Measurements from ENCODE around the gene BICC1.

BICC1 gene

GRCh38 chr10:58573144-58573543 is 60.5 kb downstream of the BICC1 start:
- Histone ChIP-seq H3K4me3 (ENCODE audit: low read length) (no peak overlapping the region), H3K4me1 (ENCODE audit: control insufficient read depth, insufficient read depth, low read length) (peaks cover 69% of the 10 kb centered on the region), H3K36me3 (ENCODE audit: control insufficient read depth, insufficient read depth, low read length, severe bottlenecking) (no peaks in the 10 kb centered on the region), H3K9ac (ENCODE audit: low read length) (peak overlapping the region; percentile 71), H3K9me3 (ENCODE audit: control insufficient read depth, low read length) (no peaks in the 10 kb centered on the region), H3K27me3 (replicated peaks; ENCODE audit: control insufficient read depth, insufficient read depth, low read length) (no peaks in the 10 kb centered on the region)
- peak; percentile 72 for DNase-seq (ENCODE audit: low read depth)

- peak overlapping the region; percentile 71 for H3K9ac ChIP-seq (ENCODE audit: low read length)
- peaks cover 78% of the 10 kb centered on the region for H3K4me1 ChIP-seq (ENCODE audit: control insufficient read depth, insufficient read depth, low read length)
- H3K27me3 ChIP-seq (replicated peaks; ENCODE audit: control insufficient read depth, insufficient read depth, low read length): no peaks in the 10 kb centered on the region
- no peaks in the 10 kb centered on the region for H3K36me3 ChIP-seq (ENCODE audit: control insufficient read depth, insufficient read depth, low read length, severe bottlenecking)
- no peaks in the 10 kb centered on the region for H3K9me3 ChIP-seq (ENCODE audit: control insufficient read depth, low read length)
- H3K4me3 ChIP-seq (ENCODE audit: low read length): peak overlapping the region; percentile 30
- peak; percentile 82 for DNase-seq (ENCODE audit: low read depth)
Measured at GRCh38 chr10:58574058-58574457, 61.4 kb downstream of the BICC1 start.

GRCh38 chr10:58575491-58575890 is 62.8 kb downstream of the BICC1 start:
- Histone ChIP-seq H3K9ac (ENCODE audit: low read length) (peak overlapping the region; percentile 60), H3K9me3 (ENCODE audit: control insufficient read depth, low read length) (no peaks in the 10 kb centered on the region), H3K36me3 (ENCODE audit: control insufficient read depth, insufficient read depth, low read length, severe bottlenecking) (no peaks in the 10 kb centered on the region), H3K27me3 (replicated peaks; ENCODE audit: control insufficient read depth, insufficient read depth, low read length) (no peaks in the 10 kb centered on the region), H3K4me3 (ENCODE audit: low read length) (peak overlapping the region; percentile 12), H3K4me1 (ENCODE audit: control insufficient read depth, insufficient read depth, low read length) (peaks cover 83% of the 10 kb centered on the region)
- DNase-seq (ENCODE audit: low read depth): no peak

- Histone ChIP-seq H3K36me3 (ENCODE audit: control insufficient read depth, insufficient read depth, low read length, severe bottlenecking) (no peaks in the 10 kb centered on the region), H3K4me1 (ENCODE audit: control insufficient read depth, insufficient read depth, low read length) (peaks cover 78% of the 10 kb centered on the region), H3K4me3 (ENCODE audit: low read length) (peak overlapping the region; percentile 14), H3K9me3 (ENCODE audit: control insufficient read depth, low read length) (no peaks in the 10 kb centered on the region), H3K9ac (ENCODE audit: low read length) (peak overlapping the region; percentile 60), H3K27me3 (replicated peaks; ENCODE audit: control insufficient read depth, insufficient read depth, low read length) (no peaks in the 10 kb centered on the region)
- DNase-seq (ENCODE audit: low read depth): peak; percentile 24
Measured at GRCh38 chr10:58576751-58577436, 64.2 kb downstream of the BICC1 start.

- peak; percentile 92 for DNase-seq (ENCODE audit: low read depth)
- H3K27me3 ChIP-seq (replicated peaks; ENCODE audit: control insufficient read depth, insufficient read depth, low read length): no peaks in the 10 kb centered on the region
- H3K4me1 ChIP-seq (ENCODE audit: control insufficient read depth, insufficient read depth, low read length): peaks cover 83% of the 10 kb centered on the region
- H3K9ac ChIP-seq (ENCODE audit: low read length): peak overlapping the region; percentile 70
- no peaks in the 10 kb centered on the region for H3K9me3 ChIP-seq (ENCODE audit: control insufficient read depth, low read length)
- H3K36me3 ChIP-seq (ENCODE audit: control insufficient read depth, insufficient read depth, low read length, severe bottlenecking): no peaks in the 10 kb centered on the region
- H3K4me3 ChIP-seq (ENCODE audit: low read length): peak overlapping the region; percentile 38
Measured at GRCh38 chr10:58577437-58577777, 64.7 kb downstream of the BICC1 start.

- Histone ChIP-seq H3K9me3 (ENCODE audit: control insufficient read depth, low read length) (no peaks in the 10 kb centered on the region), H3K4me1 (ENCODE audit: control insufficient read depth, insufficient read depth, low read length) (peaks cover 81% of the 10 kb centered on the region), H3K9ac (ENCODE audit: low read length) (peak overlapping the region; percentile 70), H3K36me3 (ENCODE audit: control insufficient read depth, insufficient read depth, low read length, severe bottlenecking) (no peaks in the 10 kb centered on the region), H3K4me3 (ENCODE audit: low read length) (peak overlapping the region; percentile 38), H3K27me3 (replicated peaks; ENCODE audit: control insufficient read depth, insufficient read depth, low read length) (no peaks in the 10 kb centered on the region)
- peak; percentile 54 for DNase-seq (ENCODE audit: low read depth)
Measured at GRCh38 chr10:58578366-58578765, 65.7 kb downstream of the BICC1 start.

GRCh38 chr10:58579011-58579655 is 66.5 kb downstream of the BICC1 start:
- no peaks in the 10 kb centered on the region for H3K36me3 ChIP-seq (ENCODE audit: control insufficient read depth, insufficient read depth, low read length, severe bottlenecking)
- H3K4me3 ChIP-seq (ENCODE audit: low read length): peak overlapping the region; percentile 8
- no peaks in the 10 kb centered on the region for H3K9me3 ChIP-seq (ENCODE audit: control insufficient read depth, low read length)
- peaks cover 73% of the 10 kb centered on the region for H3K4me1 ChIP-seq (ENCODE audit: control insufficient read depth, insufficient read depth, low read length)
- H3K27me3 ChIP-seq (replicated peaks; ENCODE audit: control insufficient read depth, insufficient read depth, low read length): no peaks in the 10 kb centered on the region
- H3K9ac ChIP-seq (ENCODE audit: low read length): peak overlapping the region; percentile 52
- DNase-seq (ENCODE audit: low read depth): no peak

GRCh38 chr10:58582045-58582444 is 69.4 kb downstream of the BICC1 start:
- no peak overlapping the region for H3K9ac ChIP-seq (ENCODE audit: low read length)
- no peak overlapping the region for H3K4me3 ChIP-seq (ENCODE audit: low read length)
- H3K4me1 ChIP-seq (ENCODE audit: control insufficient read depth, insufficient read depth, low read length): peaks cover 44% of the 10 kb centered on the region
- peaks cover 6% of the 10 kb centered on the region for H3K36me3 ChIP-seq (ENCODE audit: control insufficient read depth, insufficient read depth, low read length, severe bottlenecking)
- H3K27me3 ChIP-seq (replicated peaks; ENCODE audit: control insufficient read depth, insufficient read depth, low read length): no peaks in the 10 kb centered on the region
- DNase-seq (ENCODE audit: low read depth): no peak
- no peaks in the 10 kb centered on the region for H3K9me3 ChIP-seq (ENCODE audit: control insufficient read depth, low read length)

- no peak for DNase-seq (ENCODE audit: low read depth)
Measured at GRCh38 chr10:58585435-58585834, 72.8 kb downstream of the BICC1 start.

GRCh38 chr10:58586282-58587245 is 73.9 kb downstream of the BICC1 start:
- H3K9ac ChIP-seq (ENCODE audit: low read length): no peak overlapping the region
- H3K4me1 ChIP-seq (ENCODE audit: control insufficient read depth, insufficient read depth, low read length): peaks cover 27% of the 10 kb centered on the region
- no peak overlapping the region for H3K4me3 ChIP-seq (ENCODE audit: low read length)
- no peaks in the 10 kb centered on the region for H3K9me3 ChIP-seq (ENCODE audit: control insufficient read depth, low read length)
- no peak for DNase-seq (ENCODE audit: low read depth)
- peaks cover 13% of the 10 kb centered on the region for H3K36me3 ChIP-seq (ENCODE audit: control insufficient read depth, insufficient read depth, low read length, severe bottlenecking)
- no peaks in the 10 kb centered on the region for H3K27me3 ChIP-seq (replicated peaks; ENCODE audit: control insufficient read depth, insufficient read depth, low read length)

More at GRCh38 chr10:58585435-58585834, 72.8 kb downstream of the BICC1 start:
- Histone ChIP-seq H3K4me1 (ENCODE audit: control insufficient read depth, insufficient read depth, low read length) (peaks cover 18% of the 10 kb centered on the region), H3K4me3 (ENCODE audit: low read length) (no peak overlapping the region), H3K9me3 (ENCODE audit: control insufficient read depth, low read length) (no peaks in the 10 kb centered on the region), H3K27me3 (replicated peaks; ENCODE audit: control insufficient read depth, insufficient read depth, low read length) (no peaks in the 10 kb centered on the region), H3K9ac (ENCODE audit: low read length) (no peak overlapping the region), H3K36me3 (ENCODE audit: control insufficient read depth, insufficient read depth, low read length, severe bottlenecking) (peaks cover 13% of the 10 kb centered on the region)

GRCh38 chr10:58587676-58588075 is 75.0 kb downstream of the BICC1 start:
- Histone ChIP-seq H3K9ac (ENCODE audit: low read length) (no peak overlapping the region), H3K36me3 (ENCODE audit: control insufficient read depth, insufficient read depth, low read length, severe bottlenecking) (peaks cover 13% of the 10 kb centered on the region), H3K4me3 (ENCODE audit: low read length) (no peak overlapping the region), H3K27me3 (replicated peaks; ENCODE audit: control insufficient read depth, insufficient read depth, low read length) (no peaks in the 10 kb centered on the region), H3K9me3 (ENCODE audit: control insufficient read depth, low read length) (no peaks in the 10 kb centered on the region), H3K4me1 (ENCODE audit: control insufficient read depth, insufficient read depth, low read length) (peaks cover 18% of the 10 kb centered on the region)
- DNase-seq (ENCODE audit: low read depth): no peak
